CD4-positive, alpha-beta memory T cell (primary cell): ENCODE results near the gene OGFOD2. TPM values are rescaled to one million over a fixed set of nuclear protein-coding genes. Genes with fewer than 3 reads are reported as not detected.
A peak's percentile ranks its signal among the peaks of the same experiment; 100 is the strongest.

Source experiments
- CTCF ChIA-PET: fragments of 350-600 bp; sonication (Branson Sonifier 250); formaldehyde crosslinking; loops from one replicate; lab custom pipeline; 2021; ENCODE audit warnings: inconsistent platforms; ENCODE audit not compliant: partially characterized antibody; lab: Charles Lee
- POLR2A ChIA-PET: fragments of 350-600 bp; sonication (Branson Sonifier 250); formaldehyde crosslinking; loops from one replicate; lab custom pipeline; 2021; ENCODE audit not compliant: partially characterized antibody; lab: Charles Lee
- DNase-seq, 5 donors: peaks; one replicate each; pipeline versions ENCODE4 v3.0.0 to v3.0.0-alpha.2; 2020 to 2022; ENCODE audit warnings: mixed read lengths in 1 of 5
- H3K27ac ChIP-seq: one replicate; pipeline ENCODE4 v1.7.0; 2013; ENCODE audit warnings: low read depth, low read length
- H3K27me3 ChIP-seq: 2 replicates; pipeline ENCODE4 v1.7.0; 2013; ENCODE audit warnings: mild to moderate bottlenecking, low read length, moderate library complexity; ENCODE audit not compliant: insufficient read depth
- H3K36me3 ChIP-seq: 2 replicates; pipeline ENCODE4 v1.7.0; 2013; ENCODE audit warnings: mild to moderate bottlenecking, low read length, moderate library complexity; ENCODE audit not compliant: insufficient read depth
- H3K4me1 ChIP-seq: 2 replicates; pipeline ENCODE4 v1.7.0; 2013; ENCODE audit warnings: mild to moderate bottlenecking, low read length, moderate library complexity; ENCODE audit not compliant: insufficient read depth
- H3K4me3 ChIP-seq, 2 donors: one replicate each; pipeline ENCODE4 v1.7.0; 2013; ENCODE audit warnings: low read length in 2 of 2, mild to moderate bottlenecking in 1 of 2
- H3K9me3 ChIP-seq, 2 donors: one replicate each; pipeline ENCODE4 v1.7.0; 2013; ENCODE audit warnings: low read length in 2 of 2, control low read depth in 1 of 2; ENCODE audit not compliant: control insufficient read depth in 1 of 2
- H3K27ac Mint-ChIP-seq, 7 donors: one replicate each; pipeline ENCODE4 v1.8.0; 2020 to 2021; ENCODE audit warnings: mixed read lengths in 7 of 7, mild to moderate bottlenecking in 6 of 7, inconsistent platforms in 3 of 7, moderate library complexity in 3 of 7
- H3K27me3 Mint-ChIP-seq, 2 donors: one replicate each; pipeline ENCODE4 v1.8.0; 2020 to 2021; ENCODE audit warnings: mixed read lengths in 2 of 2
- H3K36me3 Mint-ChIP-seq, 2 donors: one replicate each; pipeline ENCODE4 v1.8.0; 2020 to 2021; ENCODE audit warnings: mixed read lengths in 2 of 2, inconsistent platforms in 1 of 2, mild to moderate bottlenecking in 1 of 2
- H3K4me1 Mint-ChIP-seq, 4 donors: one replicate each; pipeline ENCODE4 v1.8.0; 2020 to 2021; ENCODE audit warnings: mixed read lengths in 4 of 4, mild to moderate bottlenecking in 1 of 4
- H3K4me3 Mint-ChIP-seq, 8 donors: one replicate each; pipeline ENCODE4 v1.8.0; 2020 to 2021; ENCODE audit warnings: mixed read lengths in 8 of 8, mild to moderate bottlenecking in 7 of 8, moderate library complexity in 6 of 8, inconsistent platforms in 3 of 8
- H3K9me3 Mint-ChIP-seq, 8 donors: one replicate each; pipeline ENCODE4 v1.8.0; 2020 to 2021; ENCODE audit warnings: mixed read lengths in 8 of 8, mild to moderate bottlenecking in 5 of 8, inconsistent platforms in 3 of 8, moderate library complexity in 1 of 8
- intact Hi-C: fragments of 100-400 bp; cut with micrococcal nuclease; formaldehyde crosslinking; loops from one replicate; pipeline ENCODE4 v1.15.1; 2023
- polyA plus RNA-seq, 2 donors: library from polyadenylated mRNA; unstranded; fragments of 300-500 nt; fragmentation: Illumina TruSeq; gene quantifications; one replicate each; pipeline ENCODE4 v1.2.3, GENCODE V29; 2021
- total RNA-seq, 2 experiments: library from RNA; stranded (reverse); gene quantifications; one replicate each; pipeline ENCODE4 v1.2.3, GENCODE V29; 2021

Gene OGFOD2
- total and polyA plus RNA-seq, 4 experiments from 2014 or later, result 13.9 to 46.6 (median 27.1) TPM

- no peak for DNase-seq
- Mint-ChIP-seq H3K27ac (no peak overlapping the region), H3K27me3 (no peaks in the 10 kb centered on the region), H3K9me3 (peaks cover 0 to 4% (median 0%) of the 10 kb centered on the region in 8 donors), H3K4me1 (peaks cover 10 to 21% (median 14%) of the 10 kb centered on the region in 4 donors), H3K4me3 (no peak overlapping the region), H3K36me3 (peaks cover 0 to 16% of the 10 kb centered on the region in 2 donors)
- intact Hi-C loops, result no loop called here
- POLR2A ChIA-PET, result no interaction called here
- no peaks in the 10 kb centered on the region for H3K9me3 ChIP-seq
- no peak overlapping the region for H3K27ac ChIP-seq
- H3K4me1 ChIP-seq, result peaks cover 16% of the 10 kb centered on the region
- CTCF ChIA-PET, result no interaction called here
- H3K27me3 ChIP-seq, result no peaks in the 10 kb centered on the region
- peaks cover 1% of the 10 kb centered on the region for H3K36me3 ChIP-seq
- H3K4me3 ChIP-seq, result no peak overlapping the region
These were observed 13.0 kb downstream of the OGFOD2 start for GRCh38 chr12:122988036-122988435.

- POLR2A ChIA-PET, result interaction anchor here (0.8 kb wide), 1 partner anchor 14 kb away, joined by 3 read pairs; the partner anchor contains the start of gene OGFOD2
- H3K36me3 Mint-ChIP-seq, result peaks cover 0 to 11% of the 10 kb centered on the region in 2 donors
These were observed 13.7 kb downstream of the OGFOD2 start for GRCh38 chr12:122988612-122989212.

GRCh38 chr12:122989225-122989839 lies 14.3 kb downstream of the OGFOD2 start:
- Histone ChIP-seq H3K9me3 (no peaks in the 10 kb centered on the region), H3K4me1 (peaks cover 3% of the 10 kb centered on the region), H3K27me3 (no peaks in the 10 kb centered on the region), H3K27ac (no peak overlapping the region), H3K36me3 (no peaks in the 10 kb centered on the region), H3K4me3 (no peak overlapping the region)
- H3K27me3 Mint-ChIP-seq, result no peaks in the 10 kb centered on the region
- H3K9me3 Mint-ChIP-seq, result peaks cover 0 to 4% (median 0%) of the 10 kb centered on the region in 8 donors
- intact Hi-C loops, result no loop called here
- H3K36me3 Mint-ChIP-seq, result peaks cover 0 to 10% of the 10 kb centered on the region in 2 donors
- H3K4me3 Mint-ChIP-seq, result no peak overlapping the region
- H3K4me1 Mint-ChIP-seq, result peaks cover 3 to 8% (median 5%) of the 10 kb centered on the region in 4 donors
- POLR2A ChIA-PET, result interaction anchor here (0.8 to 1.4 kb wide), 3 partner anchors 9 to 15 kb away, joined by 3 to 5 read pairs (median 4); partner anchors contain the start of genes ARL6IP4 and OGFOD2
- H3K27ac Mint-ChIP-seq, result no peak overlapping the region
- CTCF ChIA-PET, result interaction anchor here (1.3 kb wide), 1 partner anchor 35 kb away, joined by 3 read pairs; no protein-coding TSS in a partner anchor
- DNase-seq, result no peak

More at GRCh38 chr12:122988612-122989212, 13.7 kb downstream of the OGFOD2 start:
- H3K4me1 Mint-ChIP-seq, result peaks cover 5 to 14% (median 10%) of the 10 kb centered on the region in 4 donors
- Histone ChIP-seq H3K4me1 (peaks cover 9% of the 10 kb centered on the region), H3K27ac (no peak overlapping the region), H3K27me3 (no peaks in the 10 kb centered on the region), H3K4me3 (no peak overlapping the region), H3K9me3 (no peaks in the 10 kb centered on the region), H3K36me3 (no peaks in the 10 kb centered on the region)
- peaks cover 0 to 4% (median 0%) of the 10 kb centered on the region in 8 donors for H3K9me3 Mint-ChIP-seq
- H3K27me3 Mint-ChIP-seq, result no peaks in the 10 kb centered on the region
- no peak overlapping the region for H3K4me3 Mint-ChIP-seq
- intact Hi-C loops, result no loop called here
- DNase-seq, result no peak
- CTCF ChIA-PET, result no interaction called here
- H3K27ac Mint-ChIP-seq, result no peak overlapping the region

- ChIA-PET POLR2A (interaction anchor here (1.0 to 1.4 kb wide), 3 partner anchors 10 to 16 kb away, joined by 3 to 5 read pairs (median 4); partner anchors contain the start of gene ARL6IP4), CTCF (interaction anchor here (1.3 kb wide), 1 partner anchor 36 kb away, joined by 3 read pairs; no protein-coding TSS in a partner anchor)
- no peak overlapping the region for H3K4me3 Mint-ChIP-seq
- H3K27me3 ChIP-seq, result no peaks in the 10 kb centered on the region
- H3K4me3 ChIP-seq, result no peak overlapping the region
- intact Hi-C loops, result no loop called here
- no peaks in the 10 kb centered on the region for H3K9me3 ChIP-seq
- H3K27ac Mint-ChIP-seq, result no peak overlapping the region
- peaks cover 0 to 2% (median 0%) of the 10 kb centered on the region in 8 donors for H3K9me3 Mint-ChIP-seq
- no peaks in the 10 kb centered on the region for H3K4me1 ChIP-seq
- no peaks in the 10 kb centered on the region for H3K36me3 ChIP-seq
- no peak overlapping the region for H3K27ac ChIP-seq
- no peak for DNase-seq
- H3K4me1 Mint-ChIP-seq, result peaks cover 0 to 4% (median 1%) of the 10 kb centered on the region in 4 donors
- peaks cover 0 to 6% of the 10 kb centered on the region in 2 donors for H3K36me3 Mint-ChIP-seq
- no peaks in the 10 kb centered on the region for H3K27me3 Mint-ChIP-seq
These were observed 14.9 kb downstream of the OGFOD2 start for GRCh38 chr12:122989874-122990419.

- DNase-seq, result no peak
- Mint-ChIP-seq H3K36me3 (peaks cover 0 to 5% of the 10 kb centered on the region in 2 donors), H3K27me3 (no peaks in the 10 kb centered on the region), H3K27ac (no peak overlapping the region), H3K4me1 (peaks cover 0 to 3% (median 0%) of the 10 kb centered on the region in 4 donors), H3K9me3 (no peaks in the 10 kb centered on the region), H3K4me3 (no peak overlapping the region)
- Histone ChIP-seq H3K27ac (no peak overlapping the region), H3K36me3 (no peaks in the 10 kb centered on the region), H3K27me3 (no peaks in the 10 kb centered on the region), H3K4me1 (no peaks in the 10 kb centered on the region), H3K9me3 (no peaks in the 10 kb centered on the region), H3K4me3 (no peak overlapping the region)
- intact Hi-C loops, result no loop called here
- CTCF ChIA-PET, result interaction anchor here (1.3 kb wide), 1 partner anchor 37 kb away, joined by 3 read pairs; no protein-coding TSS in a partner anchor
- POLR2A ChIA-PET, result interaction anchor here (1.1 to 1.4 kb wide), 2 partner anchors 11 to 12 kb away, joined by 3 to 5 read pairs; partner anchors contain the start of gene ARL6IP4
These were observed 15.5 kb downstream of the OGFOD2 start for GRCh38 chr12:122990561-122990960.

- POLR2A ChIA-PET, result interaction anchor here (1.1 to 1.4 kb wide), 2 partner anchors 11 to 12 kb away, joined by 3 to 5 read pairs; partner anchors contain the start of gene ARL6IP4
- Histone ChIP-seq H3K9me3 (no peaks in the 10 kb centered on the region), H3K27ac (no peak overlapping the region), H3K4me1 (no peaks in the 10 kb centered on the region), H3K36me3 (no peaks in the 10 kb centered on the region), H3K27me3 (no peaks in the 10 kb centered on the region), H3K4me3 (no peak overlapping the region)
- CTCF ChIA-PET, result no interaction called here
- H3K4me1 Mint-ChIP-seq, result peaks cover 0 to 3% (median 0%) of the 10 kb centered on the region in 4 donors
- no peak overlapping the region for H3K4me3 Mint-ChIP-seq
- no peaks in the 10 kb centered on the region for H3K9me3 Mint-ChIP-seq
- H3K27ac Mint-ChIP-seq, result peak overlapping the region in 1 of 7 donors; percentile 53
- H3K36me3 Mint-ChIP-seq, result peaks cover 0 to 5% of the 10 kb centered on the region in 2 donors
- no peaks in the 10 kb centered on the region for H3K27me3 Mint-ChIP-seq
- intact Hi-C loops, result no loop called here
- DNase-seq, result no peak
These were observed 16.0 kb downstream of the OGFOD2 start for GRCh38 chr12:122990961-122991622.
